Heart right ventricle (tissue), 16 donors: ENCODE results near the gene JAKMIP1. TPM values are rescaled to one million over a fixed set of nuclear protein-coding genes. Genes with fewer than 3 reads are reported as not detected.
A peak's percentile ranks its signal among the peaks of the same experiment; 100 is the strongest.

Experiments
- ATAC-seq, 8 donors: fragments of 200-7000 bp; cut with Tn5 transposase; one replicate each; pipeline ENCODE4 v1.9.1; 2020; ENCODE audit warnings: mild to moderate bottlenecking in 8 of 8, moderate library complexity in 8 of 8, moderate number of reproducible peaks in 1 of 8
- DNase-seq, 2 donors: peaks; one replicate each; pipeline ENCODE4 v3.0.0-alpha.2; 2020
- H3K27ac ChIP-seq, 10 donors: fragments of 200-600 bp; sonication (generic) in 2 of 10; one replicate each; pipeline versions ENCODE4 v1.5.0 to v1.8.0; 2020 to 2022; ENCODE audit warnings: mild to moderate bottlenecking in 3 of 10
- H3K27me3 ChIP-seq, 7 donors: fragments of 200-600 bp; one replicate each; pipeline ENCODE4 v1.8.0; 2021 to 2022; ENCODE audit warnings: mild to moderate bottlenecking in 2 of 7
- H3K36me3 ChIP-seq, 9 donors: fragments of 200-600 bp; sonication (generic) in 1 of 9; one replicate each; pipeline versions ENCODE4 v1.5.0 to v1.8.0; 2020 to 2022; ENCODE audit warnings: mild to moderate bottlenecking in 2 of 9
- H3K4me1 ChIP-seq, 9 donors: fragments of 200-600 bp; sonication (generic) in 1 of 9; one replicate each; pipeline versions ENCODE4 v1.5.0 to v1.8.0; 2020 to 2022; ENCODE audit warnings: mild to moderate bottlenecking in 4 of 9
- H3K4me3 ChIP-seq, 10 donors: fragments of 200-600 bp; sonication (generic) in 2 of 10; one replicate each; pipeline versions ENCODE4 v1.5.0 to v1.8.0; 2020 to 2022; ENCODE audit warnings: mild to moderate bottlenecking in 7 of 10, moderate library complexity in 2 of 10
- H3K9me3 ChIP-seq, 11 donors: fragments of 200-600 bp in 10 of 11; sonication (generic) in 2 of 11; one replicate each; pipeline versions ENCODE4 v1.5.0 to v1.8.0; 2013 to 2022; ENCODE audit warnings: mild to moderate bottlenecking in 2 of 11, control low read depth in 1 of 11, moderate library complexity in 1 of 11
- WGBS, 2 donors: extraction: QIAGEN DNeasy Blood & Tissue Kit; methylation state at CpG; one replicate each; pipeline ENCODE4 v1.1.7; 2013; ENCODE audit warnings: inconsistent platforms in 1 of 2; 5-methylcytosine and 5-hydroxymethylcytosine counted together
- intact Hi-C, 10 donors: fragments of 100-400 bp; cut with DNase I; formaldehyde crosslinking; loops; one replicate each; pipeline versions ENCODE4 v1.11.1 to v1.14.2; 2022
- long read RNA-seq, 3 donors: library from polyadenylated mRNA; unstranded; transcript quantifications; one replicate each; pipeline ENCODE4 v2.0.0, GENCODE V29; 2020 to 2021
- polyA plus RNA-seq, 2 donors: library from polyadenylated mRNA; stranded (reverse); fragments of 200-250 nt; gene quantifications; one replicate each; pipeline ENCODE4 v1.2.3, GENCODE V29; 2013
- total RNA-seq, 10 donors: library from RNA; stranded (reverse); fragmentation: NEBNext Ultra II Directional in 3 of 10; extraction: Animal tissue kit (Norgen Biotek cat#: 25700) in 3 of 10; gene quantifications; one replicate each; pipeline versions ENCODE4 v1.2.1 to v1.2.4, GENCODE V29; 2021 to 2023
- TF ChIP-seq, protein P1 (sequence below), 9 donors: fragments of 200-600 bp; sonication (generic) in 2 of 9; IDR thresholded peaks; one replicate each; pipeline versions ENCODE4 v1.5.0 to v1.8.0; 2021 to 2022; ENCODE audit warnings: antibody characterized with exemption in 9 of 9, mild to moderate bottlenecking in 5 of 9, moderate library complexity in 1 of 9
- donor health status: Arrhythmogenic right ventricular cardiomyopathy.
- donor health status: ischemic (EF 13 %, LVEDD 7.1; RV severe dilation, severe dysfunction).
- donor health status: healthy with polysubstance abuse.
- donor health status: DM: no; HTN: yes; CAD: no.
- donor health status: DM: no; HTN: no; CAD: no.
- donor health status: ischemic (EF 25% LVEDD 6.9; RV normal size, moderate dysfunction).
- donor health status: ischemic (EF 25% LVEDD 5.7; RV mildly dilated, moderate dysfunction).
- donor health status: healthy.
- donor health status: DM: yes; HTN: yes; CAD: no.
- donor health status: Ischemic cardiomyopathy.
- donor health status: ischemic (EF 35%, LVEDD 5.7; RV mildly dilated, moderate dysfunction).
- donor health status: nonischemic (EF 11% LVEDD 7.7; RV severe dilation, severe dysfunction).
- donor health status: DM: yes; HTN: yes; CAD: no.
- donor health status: PGD.
- donor health status: ischemic (EF 29% LVEDD 5.4; RV normal size, mild dysfunction).
- donor health status: nonischemic (EF 23%, LVEDD 6.1; RV moderate dilation, normal function).

JAKMIP1 gene
- total RNA-seq (under 1 TPM in 3 of 10 donors, not detected in 7; 0.13 to 0.76 (median 0.15) TPM), polyA plus RNA-seq (under 1 TPM in 1 of 2 donors, not detected in 1; 0.04 TPM)
- long read RNA-seq, donor 1, result 0 reads
- long read RNA-seq, donor 2, result 0 reads
- long read RNA-seq, donor 3, result 0 reads

- peaks cover 0 to 8% (median 0%) of the 10 kb centered on the region in 11 donors for H3K9me3 ChIP-seq
- H3K27ac ChIP-seq, result peak within 1 kb of the TSS in 1 of 10 donors; percentile 66
Observed at GRCh38 chr4:6200011-6200921, at the start of gene JAKMIP1. JAKMIP1 (minus strand) TSS chr4:6200549; CDS start chr4:6112850, 87,699 bp downstream.

GRCh38 chr4:6248394-6248793 is 48.0 kb upstream of the JAKMIP1 start:
- ATAC-seq, result no peak
- Histone ChIP-seq H3K27ac (no peak overlapping the region), H3K4me1 (peaks cover 0 to 11% (median 4%) of the 10 kb centered on the region in 9 donors), H3K27me3 (peaks cover 0 to 70% (median 56%) of the 10 kb centered on the region in 7 donors), H3K9me3 (peaks cover 0 to 16% (median 0%) of the 10 kb centered on the region in 11 donors), H3K36me3 (no peaks in the 10 kb centered on the region), H3K4me3 (no peak overlapping the region)
- no peak for DNase-seq
- intact Hi-C loops, result no loop called here
- WGBS, 2 donors, result 67 to 75% methylated on average over 10 of the region's 10 CpGs
- TF ChIP-seq, protein P1, sequence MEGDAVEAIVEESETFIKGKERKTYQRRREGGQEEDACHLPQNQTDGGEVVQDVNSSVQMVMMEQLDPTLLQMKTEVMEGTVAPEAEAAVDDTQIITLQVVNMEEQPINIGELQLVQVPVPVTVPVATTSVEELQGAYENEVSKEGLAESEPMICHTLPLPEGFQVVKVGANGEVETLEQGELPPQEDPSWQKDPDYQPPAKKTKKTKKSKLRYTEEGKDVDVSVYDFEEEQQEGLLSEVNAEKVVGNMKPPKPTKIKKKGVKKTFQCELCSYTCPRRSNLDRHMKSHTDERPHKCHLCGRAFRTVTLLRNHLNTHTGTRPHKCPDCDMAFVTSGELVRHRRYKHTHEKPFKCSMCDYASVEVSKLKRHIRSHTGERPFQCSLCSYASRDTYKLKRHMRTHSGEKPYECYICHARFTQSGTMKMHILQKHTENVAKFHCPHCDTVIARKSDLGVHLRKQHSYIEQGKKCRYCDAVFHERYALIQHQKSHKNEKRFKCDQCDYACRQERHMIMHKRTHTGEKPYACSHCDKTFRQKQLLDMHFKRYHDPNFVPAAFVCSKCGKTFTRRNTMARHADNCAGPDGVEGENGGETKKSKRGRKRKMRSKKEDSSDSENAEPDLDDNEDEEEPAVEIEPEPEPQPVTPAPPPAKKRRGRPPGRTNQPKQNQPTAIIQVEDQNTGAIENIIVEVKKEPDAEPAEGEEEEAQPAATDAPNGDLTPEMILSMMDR (IDR thresholded peaks at IDR 0.05), result no peak

More at GRCh38 chr4:6200011-6200921, at the start of gene JAKMIP1:
- Histone ChIP-seq H3K36me3 (no peaks in the 10 kb centered on the region), H3K4me3 (peak within 1 kb of the TSS; percentile 28 to 60 (median 48)), H3K4me1 (peaks cover 0 to 18% (median 10%) of the 10 kb centered on the region in 9 donors), H3K27me3 (peaks cover 28 to 65% (median 53%) of the 10 kb centered on the region in 7 donors)
- WGBS, 2 donors, result 0 to 1% methylated on average over 79 to 107 of the region's 107 CpGs
- TF ChIP-seq, protein P1 (IDR thresholded peaks at IDR 0.05), result no peak
- peak; percentile 70 to 76 for DNase-seq
- intact Hi-C loops, result no loop called here
- ATAC-seq, result peak; percentile 66 to 85 (median 74)

GRCh38 chr4:6246170-6246634 is 45.9 kb upstream of the JAKMIP1 start:
- Histone ChIP-seq H3K27ac (no peak overlapping the region), H3K4me3 (no peak overlapping the region), H3K9me3 (peaks cover 0 to 16% (median 0%) of the 10 kb centered on the region in 11 donors), H3K4me1 (peaks cover 0 to 11% (median 4%) of the 10 kb centered on the region in 9 donors), H3K27me3 (peaks cover 0 to 79% (median 57%) of the 10 kb centered on the region in 7 donors), H3K36me3 (no peaks in the 10 kb centered on the region)
- ATAC-seq (peak in 1 of 8 donors; percentile 9), DNase-seq (no peak)
- TF ChIP-seq, protein P1 (IDR thresholded peaks at IDR 0.05), result no peak
- 50 to 54% methylated on average over 9 of the region's 9 CpGs for WGBS, 2 donors
- intact Hi-C loops, result no loop called here
